Mesendoderm (in vitro differentiated cells): ENCODE measurements around the gene HDAC7.

Experiments used
- DNase-seq: peaks from one replicate; pipeline ENCODE4 v3.0.0; 2013
- H2AK5ac ChIP-seq: 2 replicates; pipeline ENCODE4 v1.6.1; 2013; ENCODE audit warnings: low read length, inconsistent platforms
- H2BK120ac ChIP-seq: 2 replicates; pipeline ENCODE4 v1.6.1; 2013; ENCODE audit warnings: low read depth, mild to moderate bottlenecking, low read length, moderate library complexity, mixed read lengths
- H2BK15ac ChIP-seq: replicated peaks from 2 replicates; pipeline ENCODE4 v1.6.1; 2013; ENCODE audit warnings: low read depth, mild to moderate bottlenecking, moderate library complexity
- H2BK5ac ChIP-seq: 2 replicates; pipeline ENCODE4 v1.6.1; 2013; ENCODE audit warnings: low read length, inconsistent platforms
- H3K18ac ChIP-seq: 2 replicates; pipeline ENCODE4 v1.6.1; 2013; ENCODE audit warnings: mild to moderate bottlenecking, low read length, mixed read lengths
- H3K23ac ChIP-seq: one replicate; pipeline ENCODE4 v1.6.1; 2013; ENCODE audit warnings: low read length
- H3K27ac ChIP-seq: 2 replicates; pipeline ENCODE4 v1.5.1; 2013; ENCODE audit warnings: low read depth, mild to moderate bottlenecking, inconsistent platforms, low read length, moderate library complexity
- H3K27me3 ChIP-seq: 2 replicates; pipeline ENCODE4 v1.6.1; 2013; ENCODE audit warnings: low read length, control low read depth, mild to moderate bottlenecking, inconsistent platforms; ENCODE audit not compliant: insufficient read depth, poor library complexity
- H3K36me3 ChIP-seq: 2 replicates; pipeline ENCODE4 v1.6.1; 2013; ENCODE audit warnings: low read length, inconsistent platforms; ENCODE audit not compliant: control insufficient read depth, insufficient read depth
- H3K4ac ChIP-seq: one replicate; pipeline ENCODE4 v1.6.1; 2013; ENCODE audit warnings: low read depth, mild to moderate bottlenecking, low read length, moderate library complexity
- H3K4me1 ChIP-seq: 2 replicates; pipeline ENCODE4 v1.6.1; 2013; ENCODE audit warnings: low read depth, low read length, inconsistent platforms; ENCODE audit not compliant: control insufficient read depth
- H3K4me2 ChIP-seq: 2 replicates; pipeline ENCODE4 v1.6.1; 2013; ENCODE audit warnings: low read length
- H3K4me3 ChIP-seq: 2 replicates; pipeline ENCODE4 v1.5.1; 2013; ENCODE audit warnings: mild to moderate bottlenecking, low read length
- H3K56ac ChIP-seq: one replicate; pipeline ENCODE4 v1.6.1; 2013; ENCODE audit warnings: low read length
- H3K79me1 ChIP-seq: 2 replicates; pipeline ENCODE4 v1.6.1; 2013; ENCODE audit warnings: low read length, inconsistent platforms
- H3K79me2 ChIP-seq: 2 replicates; pipeline ENCODE4 v1.6.1; 2013; ENCODE audit warnings: mild to moderate bottlenecking, low read length; ENCODE audit not compliant: control insufficient read depth, insufficient read depth
- H3K9ac ChIP-seq: 2 replicates; pipeline ENCODE4 v1.6.1; 2013; ENCODE audit warnings: low read length, inconsistent platforms
- H4K5ac ChIP-seq: one replicate; pipeline ENCODE4 v1.6.1; 2013; ENCODE audit warnings: low read length
- H4K8ac ChIP-seq: one replicate; pipeline ENCODE4 v1.6.1; 2013; ENCODE audit warnings: low read depth, mild to moderate bottlenecking, control low read depth, low read length, moderate library complexity
- whole genome bisulfite sequencing: extraction: QIAGEN DNeasy Blood & Tissue Kit; methylation state at CpG from one replicate; pipeline ENCODE4 v1.1.7; 2013; ENCODE audit warnings: low lambda C conversion rate, missing lambda C conversion rate; ENCODE audit not compliant: insufficient coverage; ENCODE audit errors: extremely low coverage; 5-methylcytosine and 5-hydroxymethylcytosine counted together

The HDAC7 gene

GRCh38 chr12:47852096-47852571, 32.4 kb upstream of the HDAC7 start:
- DNase-seq, result no peak
- no peak overlapping the region for H3K9ac ChIP-seq
- no peaks in the 10 kb centered on the region for H3K27me3 ChIP-seq
- no peak overlapping the region for H3K23ac ChIP-seq
- no peaks in the 10 kb centered on the region for H3K79me2 ChIP-seq
- no peak overlapping the region for H4K8ac ChIP-seq
- H3K18ac ChIP-seq, result no peak overlapping the region
- no peak overlapping the region for H3K4me3 ChIP-seq
- H2AK5ac ChIP-seq, result peak overlapping the region; percentile 65
- no peak overlapping the region for H3K56ac ChIP-seq
- no peaks in the 10 kb centered on the region for H3K36me3 ChIP-seq
- H2BK5ac ChIP-seq, result no peak overlapping the region
- H4K5ac ChIP-seq, result no peak overlapping the region
- H3K4me2 ChIP-seq, result no peak overlapping the region
- peaks cover 17% of the 10 kb centered on the region for H3K4me1 ChIP-seq
- H3K79me1 ChIP-seq, result no peaks in the 10 kb centered on the region
- no peak overlapping the region for H2BK15ac ChIP-seq
- no peak overlapping the region for H3K4ac ChIP-seq
- H2BK120ac ChIP-seq, result no peak overlapping the region
- no peak overlapping the region for H3K27ac ChIP-seq
- WGBS, result no CpG with 5 or more reads among the region's 10 CpGs

GRCh38 chr12:47851303-47851952, 31.7 kb upstream of the HDAC7 start:
- H3K79me1 ChIP-seq, result no peaks in the 10 kb centered on the region
- no peak overlapping the region for H4K5ac ChIP-seq
- H3K9ac ChIP-seq, result peak overlapping the region; percentile 29
- peak overlapping the region; percentile 67 for H2AK5ac ChIP-seq
- no peak overlapping the region for H3K27ac ChIP-seq
- peak overlapping the region; percentile 19 for H3K23ac ChIP-seq
- no peaks in the 10 kb centered on the region for H3K79me2 ChIP-seq
- H3K4me2 ChIP-seq, result no peak overlapping the region
- no peak overlapping the region for H4K8ac ChIP-seq
- no peaks in the 10 kb centered on the region for H3K27me3 ChIP-seq
- no peak overlapping the region for H3K18ac ChIP-seq
- H2BK120ac ChIP-seq, result no peak overlapping the region
- no peak overlapping the region for H2BK15ac ChIP-seq
- H3K36me3 ChIP-seq, result no peaks in the 10 kb centered on the region
- no peak overlapping the region for H3K4me3 ChIP-seq
- no CpG with 5 or more reads among the region's 3 CpGs for WGBS
- DNase-seq, result no peak
- H3K56ac ChIP-seq, result peak overlapping the region; percentile 62
- H2BK5ac ChIP-seq, result peak overlapping the region; percentile 35
- H3K4me1 ChIP-seq, result peaks cover 17% of the 10 kb centered on the region
- H3K4ac ChIP-seq, result no peak overlapping the region

GRCh38 chr12:47850153-47851084, 30.7 kb upstream of the HDAC7 start:
- no peaks in the 10 kb centered on the region for H3K36me3 ChIP-seq

GRCh38 chr12:47849261-47849660, 29.6 kb upstream of the HDAC7 start:
- no peak overlapping the region for H4K8ac ChIP-seq
- no peaks in the 10 kb centered on the region for H3K79me1 ChIP-seq
- no peak overlapping the region for H3K4ac ChIP-seq
- no peaks in the 10 kb centered on the region for H3K79me2 ChIP-seq
- H3K27ac ChIP-seq, result no peak overlapping the region
- H2BK120ac ChIP-seq, result no peak overlapping the region
- H4K5ac ChIP-seq, result no peak overlapping the region
- H2AK5ac ChIP-seq, result no peak overlapping the region
- no peak overlapping the region for H2BK5ac ChIP-seq
- H3K18ac ChIP-seq, result no peak overlapping the region
- no peak overlapping the region for H3K4me2 ChIP-seq
- no peak overlapping the region for H3K56ac ChIP-seq
- H3K4me1 ChIP-seq, result peaks cover 17% of the 10 kb centered on the region
- no peak overlapping the region for H2BK15ac ChIP-seq
- no peak for DNase-seq
- no peaks in the 10 kb centered on the region for H3K36me3 ChIP-seq
- WGBS, result no CpG with 5 or more reads among the region's 5 CpGs
- H3K27me3 ChIP-seq, result no peaks in the 10 kb centered on the region
- no peak overlapping the region for H3K4me3 ChIP-seq
- no peak overlapping the region for H3K9ac ChIP-seq
- no peak overlapping the region for H3K23ac ChIP-seq

More at GRCh38 chr12:47850153-47851084, 30.7 kb upstream of the HDAC7 start:
- Histone ChIP-seq H2BK120ac (no peak overlapping the region), H2AK5ac (no peak overlapping the region), H4K5ac (no peak overlapping the region), H3K9ac (no peak overlapping the region), H3K23ac (no peak overlapping the region), H4K8ac (no peak overlapping the region), H3K18ac (no peak overlapping the region), H3K4ac (no peak overlapping the region), H3K56ac (peak overlapping the region; percentile 9), H3K79me1 (no peaks in the 10 kb centered on the region), H3K27ac (no peak overlapping the region), H3K4me3 (no peak overlapping the region), H3K79me2 (no peaks in the 10 kb centered on the region), H2BK5ac (no peak overlapping the region), H3K4me1 (peaks cover 17% of the 10 kb centered on the region), H3K27me3 (no peaks in the 10 kb centered on the region), H3K4me2 (peak overlapping the region; percentile 16), H2BK15ac (no peak overlapping the region)
- peak; percentile 88 for DNase-seq
- WGBS, result no CpG with 5 or more reads among the region's 12 CpGs

GRCh38 chr12:47848853-47849252, 29.1 kb upstream of the HDAC7 start:
- Histone ChIP-seq H3K23ac (no peak overlapping the region), H3K27me3 (no peaks in the 10 kb centered on the region), H2BK5ac (no peak overlapping the region), H4K8ac (no peak overlapping the region), H2BK15ac (no peak overlapping the region), H3K27ac (no peak overlapping the region), H3K4me2 (no peak overlapping the region), H3K4me3 (no peak overlapping the region), H3K36me3 (no peaks in the 10 kb centered on the region), H2AK5ac (no peak overlapping the region), H3K79me2 (no peaks in the 10 kb centered on the region), H3K4ac (no peak overlapping the region), H3K79me1 (no peaks in the 10 kb centered on the region), H3K18ac (no peak overlapping the region), H3K9ac (no peak overlapping the region), H4K5ac (no peak overlapping the region), H2BK120ac (no peak overlapping the region), H3K4me1 (peaks cover 17% of the 10 kb centered on the region), H3K56ac (no peak overlapping the region)
- no CpG with 5 or more reads among the region's 5 CpGs for WGBS
- no peak for DNase-seq
